Fibroblast of the aortic adventitia (primary cell): ENCODE results near the gene NMRAL1. TPM values are rescaled to one million over a fixed set of nuclear protein-coding genes. Genes with fewer than 3 reads are reported as not detected.

ENCODE experiments used
- DNase-seq: peaks from one replicate; pipeline ENCODE4 v3.0.0-alpha.2; 2010; ENCODE audit warnings: low read depth
- H3K4me3 ChIP-seq: 2 replicates; pipeline ENCODE4 v1.5.1; 2011; ENCODE audit warnings: low read depth, mild to moderate bottlenecking, control low read depth, low read length, moderate library complexity
- total RNA-seq: library from RNA; depleted of rRNA; stranded (reverse); fragments of >200 nt; gene quantifications from 2 replicates; pipeline ENCODE4 v1.2.3, GENCODE V29; 2012; ENCODE audit warnings: low replicate concordance
- TF ChIP-seq, protein P1 (sequence below): IDR thresholded peaks from 2 replicates; pipeline ENCODE4 v1.5.1; 2011; ENCODE audit warnings: mild to moderate bottlenecking, low read length, control low read depth, inconsistent platforms; ENCODE audit not compliant: insufficient read depth

The NMRAL1 gene
- total RNA-seq, 1 donor = 43.4 TPM

DNA sequence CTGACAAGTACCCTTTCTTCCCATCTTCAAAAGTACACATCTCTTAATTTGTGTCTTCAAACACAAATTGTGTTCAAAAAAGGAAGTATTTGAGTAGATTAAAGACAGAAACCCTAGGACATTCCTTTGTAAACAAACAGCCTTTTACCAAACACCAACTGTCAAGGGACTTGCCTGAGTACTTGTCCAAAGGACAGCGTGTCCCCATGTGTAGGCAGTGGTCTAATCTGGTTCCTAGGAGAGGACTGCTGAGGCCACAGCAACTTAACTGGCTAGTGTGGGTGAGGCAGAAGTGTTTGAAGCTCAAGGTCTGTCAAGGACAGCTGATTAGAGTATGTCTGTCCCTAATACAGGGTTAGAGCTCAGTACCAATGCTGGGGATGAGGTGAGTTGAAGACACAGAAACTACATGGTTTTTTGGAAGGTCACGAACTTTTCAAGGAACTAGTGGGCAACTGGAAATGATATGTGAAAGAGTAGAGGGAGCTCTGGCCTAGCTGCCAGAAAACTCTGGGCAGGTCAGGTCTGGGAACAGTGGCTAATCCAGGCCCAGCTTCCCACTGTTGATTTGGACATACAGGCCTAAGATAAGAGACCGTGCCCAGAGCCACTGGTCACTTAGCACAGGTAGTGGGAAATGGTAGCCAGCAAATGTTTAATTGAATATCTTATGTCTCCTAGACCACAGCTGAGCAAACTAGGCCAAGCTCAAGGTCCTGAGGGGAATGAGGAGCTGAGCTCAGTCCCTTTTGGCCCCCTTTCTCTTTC, 11.9 kb upstream of the NMRAL1 start:
- DNase-seq = no peak
- H3K4me3 ChIP-seq = no peak overlapping the region
- TF ChIP-seq, protein P1, sequence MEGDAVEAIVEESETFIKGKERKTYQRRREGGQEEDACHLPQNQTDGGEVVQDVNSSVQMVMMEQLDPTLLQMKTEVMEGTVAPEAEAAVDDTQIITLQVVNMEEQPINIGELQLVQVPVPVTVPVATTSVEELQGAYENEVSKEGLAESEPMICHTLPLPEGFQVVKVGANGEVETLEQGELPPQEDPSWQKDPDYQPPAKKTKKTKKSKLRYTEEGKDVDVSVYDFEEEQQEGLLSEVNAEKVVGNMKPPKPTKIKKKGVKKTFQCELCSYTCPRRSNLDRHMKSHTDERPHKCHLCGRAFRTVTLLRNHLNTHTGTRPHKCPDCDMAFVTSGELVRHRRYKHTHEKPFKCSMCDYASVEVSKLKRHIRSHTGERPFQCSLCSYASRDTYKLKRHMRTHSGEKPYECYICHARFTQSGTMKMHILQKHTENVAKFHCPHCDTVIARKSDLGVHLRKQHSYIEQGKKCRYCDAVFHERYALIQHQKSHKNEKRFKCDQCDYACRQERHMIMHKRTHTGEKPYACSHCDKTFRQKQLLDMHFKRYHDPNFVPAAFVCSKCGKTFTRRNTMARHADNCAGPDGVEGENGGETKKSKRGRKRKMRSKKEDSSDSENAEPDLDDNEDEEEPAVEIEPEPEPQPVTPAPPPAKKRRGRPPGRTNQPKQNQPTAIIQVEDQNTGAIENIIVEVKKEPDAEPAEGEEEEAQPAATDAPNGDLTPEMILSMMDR = no peak

DNA sequence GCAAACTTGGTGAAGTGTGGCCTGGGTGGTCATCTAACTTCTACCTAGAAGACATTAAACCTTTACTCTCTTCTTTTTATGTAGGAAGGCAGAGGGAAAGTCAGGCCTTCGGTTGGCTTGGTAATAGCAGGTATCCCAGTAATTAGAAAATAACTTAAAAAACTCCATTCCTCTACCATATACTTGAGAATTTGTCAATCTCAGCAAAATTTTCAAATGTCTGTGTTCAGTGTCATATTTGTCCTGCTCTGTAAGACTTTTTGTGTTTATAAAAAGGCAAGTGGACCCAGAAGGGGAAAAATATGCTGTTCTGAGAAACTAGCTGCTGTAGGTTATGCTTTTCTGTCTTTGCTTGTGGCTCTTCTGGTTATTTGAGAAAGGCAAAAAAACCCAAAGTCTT, 7.5 kb upstream of the NMRAL1 start:
- no peak overlapping the region for H3K4me3 ChIP-seq
- TF ChIP-seq, protein P1 = no peak
- DNase-seq = no peak

DNA sequence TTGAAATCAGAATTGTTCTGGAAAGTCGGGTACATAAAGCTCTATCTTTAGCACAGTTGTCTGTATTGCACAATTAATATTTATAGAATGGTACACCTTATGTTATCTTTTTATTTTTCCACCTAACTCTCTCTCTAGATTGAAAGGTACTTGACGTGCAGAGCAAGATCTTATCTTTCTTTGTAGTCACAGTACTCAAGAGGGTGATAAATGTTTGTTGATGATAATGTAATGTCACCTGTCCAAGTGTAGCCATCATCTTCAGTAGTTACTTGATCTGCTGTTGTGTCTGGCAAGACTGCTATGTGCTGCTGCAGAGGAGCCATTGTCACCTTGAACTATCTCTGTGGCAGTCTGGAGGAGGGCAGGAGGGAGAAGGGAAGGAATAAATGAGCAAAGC, 7.1 kb upstream of the NMRAL1 start:
- DNase-seq = no peak
- H3K4me3 ChIP-seq = no peak overlapping the region
- TF ChIP-seq, protein P1 = no peak

DNA sequence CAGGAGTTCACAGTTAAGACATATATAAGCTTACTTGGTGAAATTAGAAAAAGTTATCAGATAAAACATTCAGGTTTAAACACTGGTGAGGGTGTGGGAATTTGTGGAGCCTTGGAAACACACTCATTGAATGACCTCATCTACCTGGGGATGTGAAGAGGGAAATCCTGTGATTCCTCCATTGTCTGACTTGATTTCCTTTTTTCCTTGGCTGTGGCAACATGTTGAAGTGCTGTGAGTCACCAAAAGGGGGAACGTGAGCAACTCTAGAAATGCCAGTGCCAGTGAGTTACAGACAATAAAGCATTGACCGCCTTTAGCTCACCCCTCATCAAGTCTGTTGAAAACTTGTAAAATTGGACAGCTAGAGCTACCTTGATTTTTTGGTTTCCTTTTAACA, 3.5 kb upstream of the NMRAL1 start:
- H3K4me3 ChIP-seq = no peak overlapping the region
- TF ChIP-seq, protein P1 = peak; percentile 37
- peak; percentile 57 for DNase-seq

DNA sequence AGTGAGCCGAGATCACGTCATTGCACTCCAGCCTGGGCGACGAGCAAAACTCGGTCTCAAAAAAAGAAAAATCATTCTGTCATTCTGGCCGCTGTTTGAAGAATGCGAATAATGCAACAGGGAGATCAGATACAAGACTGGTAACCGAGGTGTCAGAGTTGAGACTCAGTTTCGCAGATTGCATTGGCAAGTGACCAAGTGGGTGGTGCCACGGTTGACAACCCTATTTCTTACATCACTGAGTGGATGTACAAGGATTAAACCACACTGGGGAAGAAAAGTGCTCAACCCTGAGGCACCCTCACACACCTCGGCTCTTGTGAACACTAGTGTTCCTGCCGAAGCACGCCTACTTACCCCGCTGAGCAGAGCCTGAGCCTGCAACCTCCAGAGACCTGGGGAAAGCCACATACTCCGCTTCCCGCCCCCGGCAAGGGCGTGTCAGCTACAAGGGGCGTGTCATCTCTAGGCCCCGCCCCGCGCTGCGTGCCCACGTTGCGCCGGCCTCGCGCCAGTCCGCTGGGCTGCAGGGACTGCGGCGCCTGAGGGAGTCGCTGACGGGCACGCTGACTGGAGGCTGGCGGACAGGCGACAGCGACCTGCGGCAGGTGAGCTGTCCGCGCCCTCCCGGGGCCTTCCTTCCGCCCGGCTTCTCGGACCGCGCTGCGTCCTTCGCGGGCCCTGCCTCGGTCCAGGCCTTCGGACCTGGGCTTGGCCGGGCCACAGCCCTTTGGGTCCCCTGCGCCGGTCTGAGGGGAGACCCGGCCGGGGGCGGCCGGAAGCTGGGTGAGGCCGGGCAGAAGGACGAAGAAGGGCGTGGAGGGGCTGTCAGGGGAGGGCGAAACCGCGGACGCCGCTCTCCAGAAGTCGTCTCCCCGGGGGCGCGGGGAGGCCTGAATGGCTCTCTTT, 1.7 kb upstream of the NMRAL1 start, which contains the start of gene HMOX2:
HMOX2 (plus strand) TSS at position 519 of the 909 bp plus-strand sequence. CDS start 29,127 bp downstream, outside the sequence.
- TF ChIP-seq, protein P1 = peak; percentile 41
- H3K4me3 ChIP-seq = peak within 1 kb of the TSS; percentile 87
- peak; percentile 87 for DNase-seq

DNA sequence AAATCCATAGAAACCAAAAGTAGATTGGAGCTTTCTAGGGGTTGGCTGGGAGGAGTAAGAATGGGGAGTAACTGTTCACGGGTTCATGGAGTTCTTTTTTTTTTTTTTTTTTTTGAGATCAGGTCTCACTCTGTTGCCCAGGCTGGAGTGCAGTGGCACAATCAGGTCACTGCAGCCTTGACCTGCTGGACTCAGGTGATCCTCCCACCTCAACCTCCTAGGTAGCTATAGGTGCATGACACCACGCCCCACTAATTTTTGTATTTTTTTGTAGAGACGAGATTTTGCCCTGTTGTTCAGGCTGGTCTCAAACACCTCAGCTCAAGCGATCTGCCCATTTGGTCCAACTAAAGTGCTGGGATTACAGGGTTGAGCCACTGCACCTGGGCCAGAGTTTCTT, 1.5 kb downstream of the NMRAL1 start:
- TF ChIP-seq, protein P1 = no peak
- H3K4me3 ChIP-seq = no peak overlapping the region
- no peak for DNase-seq
